ENCODE results near the gene GON4L. TPM values are rescaled to one million over a fixed set of nuclear protein-coding genes. Genes with fewer than 3 reads are reported as not detected.
A peak's percentile ranks its signal among the peaks of the same experiment; 100 is the strongest.

The GON4L gene
- total and polyA plus RNA-seq, 3 donors from 2014 or later = 36.4 to 108 (median 77.2) TPM

GRCh38 chr1:155880251-155880650 is 23.2 kb upstream of the GON4L start:
- no peak for DNase-seq
- H3K9me3 ChIP-seq = no peaks in the 10 kb centered on the region
- H3K4me3 ChIP-seq = no peak overlapping the region
- TF ChIP-seq, protein P1, sequence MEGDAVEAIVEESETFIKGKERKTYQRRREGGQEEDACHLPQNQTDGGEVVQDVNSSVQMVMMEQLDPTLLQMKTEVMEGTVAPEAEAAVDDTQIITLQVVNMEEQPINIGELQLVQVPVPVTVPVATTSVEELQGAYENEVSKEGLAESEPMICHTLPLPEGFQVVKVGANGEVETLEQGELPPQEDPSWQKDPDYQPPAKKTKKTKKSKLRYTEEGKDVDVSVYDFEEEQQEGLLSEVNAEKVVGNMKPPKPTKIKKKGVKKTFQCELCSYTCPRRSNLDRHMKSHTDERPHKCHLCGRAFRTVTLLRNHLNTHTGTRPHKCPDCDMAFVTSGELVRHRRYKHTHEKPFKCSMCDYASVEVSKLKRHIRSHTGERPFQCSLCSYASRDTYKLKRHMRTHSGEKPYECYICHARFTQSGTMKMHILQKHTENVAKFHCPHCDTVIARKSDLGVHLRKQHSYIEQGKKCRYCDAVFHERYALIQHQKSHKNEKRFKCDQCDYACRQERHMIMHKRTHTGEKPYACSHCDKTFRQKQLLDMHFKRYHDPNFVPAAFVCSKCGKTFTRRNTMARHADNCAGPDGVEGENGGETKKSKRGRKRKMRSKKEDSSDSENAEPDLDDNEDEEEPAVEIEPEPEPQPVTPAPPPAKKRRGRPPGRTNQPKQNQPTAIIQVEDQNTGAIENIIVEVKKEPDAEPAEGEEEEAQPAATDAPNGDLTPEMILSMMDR (IDR thresholded peaks at IDR 0.05) = no peak
- no peak for TF ChIP-seq POLR2A (IDR thresholded peaks at IDR 0.05)
- H3K36me3 ChIP-seq (ENCODE audit: low read depth, missing control alignments) = no peaks in the 10 kb centered on the region
- H3K27me3 ChIP-seq = no peaks in the 10 kb centered on the region
- peaks cover 13% of the 10 kb centered on the region for H3K4me1 ChIP-seq
- H3K27ac ChIP-seq = no peak overlapping the region
- WGBS, 2 donors = 82 to 95% methylated on average over 2 of the region's 2 CpGs
- intact Hi-C loops (cut with DNase I; ENCODE audit: low total_unique reads) = no loop called here

- no peaks in the 10 kb centered on the region for H3K4me1 ChIP-seq
- WGBS, 2 donors = 76 to 92% methylated on average over 2 of the region's 2 CpGs
- intact Hi-C loops (cut with DNase I; ENCODE audit: low total_unique reads) = no loop called here
- no peak overlapping the region for H3K27ac ChIP-seq
- no peak overlapping the region for H3K4me3 ChIP-seq
- H3K27me3 ChIP-seq = no peaks in the 10 kb centered on the region
- no peaks in the 10 kb centered on the region for H3K9me3 ChIP-seq
- no peak for DNase-seq
- no peaks in the 10 kb centered on the region for H3K36me3 ChIP-seq (ENCODE audit: low read depth, missing control alignments)
- TF ChIP-seq, protein P1 (IDR thresholded peaks at IDR 0.05) = no peak
- no peak for TF ChIP-seq POLR2A (IDR thresholded peaks at IDR 0.05)
These were observed 20.9 kb upstream of the GON4L start for GRCh38 chr1:155877945-155878344.

DNA sequence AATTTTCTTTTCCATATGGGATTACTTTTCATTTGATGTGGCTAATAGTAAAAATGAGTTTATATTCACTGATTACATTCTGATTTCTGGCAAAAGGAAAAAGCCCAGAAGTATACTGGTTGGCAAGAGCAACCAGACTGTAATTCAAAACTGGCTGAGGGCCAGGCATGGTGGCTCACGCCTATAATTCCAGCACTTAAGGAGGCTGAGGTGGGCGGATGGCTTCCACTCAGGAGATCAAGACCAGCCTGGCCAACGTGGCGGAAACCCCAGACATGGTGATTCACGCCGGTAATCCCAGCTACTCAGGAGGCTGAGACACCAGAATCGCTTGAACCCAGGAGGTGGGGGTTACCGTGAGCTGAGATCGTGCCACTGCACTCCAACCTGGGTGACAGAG is 16.8 kb upstream of the GON4L start:
- no peak for TF ChIP-seq POLR2A (IDR thresholded peaks at IDR 0.05)
- TF ChIP-seq, protein P1 (IDR thresholded peaks at IDR 0.05) = no peak
- DNase-seq = no peak
- peaks cover 25% of the 10 kb centered on the region for H3K4me1 ChIP-seq
- no peaks in the 10 kb centered on the region for H3K27me3 ChIP-seq
- intact Hi-C loops (cut with DNase I; ENCODE audit: low total_unique reads) = no loop called here
- H3K9me3 ChIP-seq = no peaks in the 10 kb centered on the region
- H3K36me3 ChIP-seq (ENCODE audit: low read depth, missing control alignments) = no peaks in the 10 kb centered on the region
- H3K27ac ChIP-seq = no peak overlapping the region
- WGBS, 2 donors = 85 to 94% methylated on average over 9 of the region's 9 CpGs
- no peak overlapping the region for H3K4me3 ChIP-seq

DNA sequence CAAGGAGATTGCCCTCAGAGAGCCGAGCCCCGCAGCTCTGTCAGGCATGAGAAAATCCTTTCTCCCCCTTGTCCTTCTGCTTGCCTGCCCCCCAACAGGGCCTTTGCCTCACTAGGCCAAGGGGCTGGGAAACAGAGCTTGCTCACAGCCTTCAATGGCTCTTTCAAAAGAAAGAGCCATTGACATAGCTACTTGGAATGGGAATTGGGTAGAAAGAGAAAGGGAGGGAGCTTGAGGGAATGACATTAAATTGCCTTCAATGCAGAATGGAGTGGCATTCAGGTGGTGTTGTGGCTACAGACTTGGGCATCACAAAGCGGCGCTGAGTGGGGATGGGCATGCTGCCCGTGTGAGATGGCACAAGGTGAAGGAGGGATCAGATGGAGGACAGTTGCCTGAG is 15.5 kb upstream of the GON4L start:
- H3K4me3 ChIP-seq = no peak overlapping the region
- WGBS, 2 donors = 90% methylated on average over 5 of the region's 5 CpGs
- DNase-seq = no peak
- intact Hi-C loops (cut with DNase I; ENCODE audit: low total_unique reads) = no loop called here
- no peaks in the 10 kb centered on the region for H3K36me3 ChIP-seq (ENCODE audit: low read depth, missing control alignments)
- TF ChIP-seq POLR2A (IDR thresholded peaks at IDR 0.05) = no peak
- TF ChIP-seq, protein P1 (IDR thresholded peaks at IDR 0.05) = no peak
- H3K4me1 ChIP-seq = peaks cover 25% of the 10 kb centered on the region
- no peaks in the 10 kb centered on the region for H3K27me3 ChIP-seq
- H3K27ac ChIP-seq = no peak overlapping the region
- H3K9me3 ChIP-seq = no peaks in the 10 kb centered on the region

DNA sequence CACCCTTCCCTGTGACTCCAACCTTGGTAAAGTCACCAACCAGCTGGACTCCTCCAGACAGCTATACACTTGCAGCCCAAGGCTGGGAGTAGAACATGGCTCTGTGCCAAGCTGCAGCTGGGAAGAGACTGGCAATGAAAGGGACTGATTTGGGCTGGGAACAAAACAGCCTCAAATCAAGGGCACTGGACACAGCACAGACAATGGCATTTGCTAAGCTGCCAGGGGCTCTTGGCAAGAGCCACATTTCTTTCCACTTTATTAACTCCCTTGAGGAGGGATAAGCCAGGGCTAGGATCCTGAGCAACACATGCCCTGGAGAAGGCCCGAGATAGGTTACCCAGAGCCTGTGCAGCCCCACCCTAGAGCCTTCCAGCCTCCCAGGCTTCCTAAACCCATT is 14.4 kb upstream of the GON4L start:
- no peaks in the 10 kb centered on the region for H3K36me3 ChIP-seq (ENCODE audit: low read depth, missing control alignments)
- WGBS, 2 donors = 22 to 56% methylated on average over 1 of the region's 1 CpG
- intact Hi-C loops (cut with DNase I; ENCODE audit: low total_unique reads) = no loop called here
- no peak overlapping the region for H3K4me3 ChIP-seq
- peaks cover 25% of the 10 kb centered on the region for H3K4me1 ChIP-seq
- no peaks in the 10 kb centered on the region for H3K27me3 ChIP-seq
- H3K27ac ChIP-seq = peak overlapping the region; percentile 5 to 9
- no peaks in the 10 kb centered on the region for H3K9me3 ChIP-seq
- DNase-seq = peak; percentile 89
- TF ChIP-seq POLR2A (IDR thresholded peaks at IDR 0.05) = no peak
- TF ChIP-seq, protein P1 (IDR thresholded peaks at IDR 0.05) = no peak
